Vagina (tissue), 2 donors: ENCODE results near the gene LRRC61. TPM values are rescaled to one million over a fixed set of nuclear protein-coding genes. Genes with fewer than 3 reads are reported as not detected.

Experiments
- DNase-seq, 2 donors: peaks; one replicate each; pipeline ENCODE4 v3.0.0-alpha.2; 2017; ENCODE audit errors: extremely low spot score in 2 of 2
- H3K27ac ChIP-seq: fragments of 200-600 bp; sonication (generic); one replicate; pipeline ENCODE4 v1.5.1; 2019
- H3K27me3 ChIP-seq: fragments of 200-600 bp; sonication (generic); one replicate; pipeline ENCODE4 v1.5.1; 2019
- H3K36me3 ChIP-seq, 2 donors: fragments of 200-600 bp; sonication (generic); one replicate each; pipeline ENCODE4 v1.5.1; 2017 to 2019
- H3K4me1 ChIP-seq: fragments of 200-600 bp; sonication (generic); one replicate; pipeline ENCODE4 v1.5.1; 2019
- H3K4me3 ChIP-seq, 2 donors: fragments of 200-600 bp; sonication (generic); 1 replicate in 1 of 2; 2 replicates in 1 of 2; pipeline ENCODE4 v1.5.1; 2016 to 2019
- H3K9me3 ChIP-seq: fragments of 200-600 bp; sonication (generic); one replicate; pipeline ENCODE4 v1.5.1; 2019
- POLR2A ChIP-seq, 2 donors: fragments of 450-650 bp; IDR thresholded peaks; one replicate each; pipeline ENCODE4 v1.6.1; 2017; ENCODE audit warnings: antibody characterized with exemption in 2 of 2, mild to moderate bottlenecking in 2 of 2, moderate library complexity in 2 of 2
- POLR2AphosphoS5 ChIP-seq, 2 donors: sonication (generic); formaldehyde crosslinking; IDR thresholded peaks; one replicate each; pipeline ENCODE4 v1.9.0; 2017; ENCODE audit warnings: antibody characterized with exemption in 2 of 2, mild to moderate bottlenecking in 2 of 2, low read depth in 1 of 2; ENCODE audit not compliant: insufficient read depth in 1 of 2
- intact Hi-C: fragments of 100-400 bp; cut with DNase I; formaldehyde crosslinking; loops from one replicate; pipeline ENCODE4 v1.15.1; 2023
- total RNA-seq: library from RNA; depleted of rRNA; stranded (reverse); fragments of >200 nt; gene quantifications from one replicate; pipeline ENCODE4 v1.2.3, GENCODE V29; 2016
- TF ChIP-seq, protein P1 (sequence below), 3 experiments: fragments of 450-650 bp in 2 of 3; fragments of 200-600 bp in 1 of 3; sonication (generic) in 1 of 3; IDR thresholded peaks; one replicate each; pipeline ENCODE4 v1.5.1; 2017 to 2019; ENCODE audit warnings: antibody characterized with exemption in 3 of 3, mild to moderate bottlenecking in 2 of 3, moderate library complexity in 2 of 3

Gene LRRC61
- total RNA-seq, 1 donor from 2014 or later, result 14.0 TPM

GRCh38 chr7:150363370-150363769 lies 40.2 kb downstream of the LRRC61 start:
- Histone ChIP-seq H3K9me3 (no peaks in the 10 kb centered on the region), H3K4me1 (peaks cover 9% of the 10 kb centered on the region), H3K36me3 (no peaks in the 10 kb centered on the region), H3K4me3 (no peak overlapping the region), H3K27me3 (no peaks in the 10 kb centered on the region), H3K27ac (no peak overlapping the region)
- DNase-seq, result no peak
- TF ChIP-seq POLR2A (IDR thresholded peaks at IDR 0.05) (no peak), POLR2AphosphoS5 (IDR thresholded peaks at IDR 0.05; ENCODE audit: insufficient read depth in 1 of 2, low read depth in 1 of 2) (no peak)
- TF ChIP-seq, protein P1, sequence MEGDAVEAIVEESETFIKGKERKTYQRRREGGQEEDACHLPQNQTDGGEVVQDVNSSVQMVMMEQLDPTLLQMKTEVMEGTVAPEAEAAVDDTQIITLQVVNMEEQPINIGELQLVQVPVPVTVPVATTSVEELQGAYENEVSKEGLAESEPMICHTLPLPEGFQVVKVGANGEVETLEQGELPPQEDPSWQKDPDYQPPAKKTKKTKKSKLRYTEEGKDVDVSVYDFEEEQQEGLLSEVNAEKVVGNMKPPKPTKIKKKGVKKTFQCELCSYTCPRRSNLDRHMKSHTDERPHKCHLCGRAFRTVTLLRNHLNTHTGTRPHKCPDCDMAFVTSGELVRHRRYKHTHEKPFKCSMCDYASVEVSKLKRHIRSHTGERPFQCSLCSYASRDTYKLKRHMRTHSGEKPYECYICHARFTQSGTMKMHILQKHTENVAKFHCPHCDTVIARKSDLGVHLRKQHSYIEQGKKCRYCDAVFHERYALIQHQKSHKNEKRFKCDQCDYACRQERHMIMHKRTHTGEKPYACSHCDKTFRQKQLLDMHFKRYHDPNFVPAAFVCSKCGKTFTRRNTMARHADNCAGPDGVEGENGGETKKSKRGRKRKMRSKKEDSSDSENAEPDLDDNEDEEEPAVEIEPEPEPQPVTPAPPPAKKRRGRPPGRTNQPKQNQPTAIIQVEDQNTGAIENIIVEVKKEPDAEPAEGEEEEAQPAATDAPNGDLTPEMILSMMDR (IDR thresholded peaks at IDR 0.05), result no peak
- intact Hi-C loops, result no loop called here

DNA sequence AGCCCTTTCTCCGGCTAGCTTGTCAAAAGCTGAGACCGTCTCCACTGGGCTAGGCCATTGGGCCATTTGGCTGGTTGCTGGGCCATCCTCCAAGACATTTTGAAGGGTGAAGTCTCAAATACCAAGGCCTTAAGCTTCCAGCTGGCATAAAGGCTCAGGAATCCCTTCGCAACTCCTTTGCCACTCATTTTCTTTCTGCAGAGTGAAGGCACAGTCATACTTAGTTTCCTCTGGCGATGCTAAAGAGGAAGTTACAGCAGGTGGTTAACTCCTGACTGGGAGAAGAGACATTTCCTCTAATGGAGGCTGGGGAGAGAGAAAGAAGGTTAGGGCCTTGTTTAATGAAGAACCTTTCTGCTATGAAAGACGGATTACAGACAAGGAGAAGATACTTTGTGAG lies 40.7 kb downstream of the LRRC61 start:
- H3K4me1 ChIP-seq, result peaks cover 9% of the 10 kb centered on the region
- no peaks in the 10 kb centered on the region for H3K36me3 ChIP-seq
- no peak overlapping the region for H3K4me3 ChIP-seq
- no peaks in the 10 kb centered on the region for H3K9me3 ChIP-seq
- no peak overlapping the region for H3K27ac ChIP-seq
- H3K27me3 ChIP-seq, result no peaks in the 10 kb centered on the region
- no peak for TF ChIP-seq POLR2AphosphoS5 (IDR thresholded peaks at IDR 0.05; ENCODE audit: insufficient read depth in 1 of 2, low read depth in 1 of 2)
- TF ChIP-seq, protein P1 (IDR thresholded peaks at IDR 0.05), result no peak
- no peak for TF ChIP-seq POLR2A (IDR thresholded peaks at IDR 0.05)
- intact Hi-C loops, result no loop called here
- no peak for DNase-seq

DNA sequence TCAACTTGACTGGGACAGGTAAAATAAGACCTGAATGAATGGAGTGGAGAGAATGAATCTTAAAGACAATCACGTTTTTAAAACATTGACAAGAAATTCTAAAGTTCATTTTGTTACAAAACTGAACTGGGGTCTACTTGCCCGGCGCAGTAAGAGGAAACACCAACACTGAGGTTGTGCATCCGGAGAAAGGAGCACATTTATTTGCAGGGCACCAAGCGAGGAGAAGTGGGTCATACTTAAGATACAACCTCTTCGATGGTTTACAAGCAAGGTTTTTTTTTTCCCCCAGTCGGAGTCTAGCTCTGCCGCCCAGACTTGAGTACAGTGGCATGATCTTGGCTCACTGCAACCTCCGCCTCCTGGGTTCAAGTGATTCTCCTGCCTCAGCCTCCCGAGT lies 42.0 kb downstream of the LRRC61 start:
- intact Hi-C loops, result no loop called here
- no peak overlapping the region for H3K27ac ChIP-seq
- TF ChIP-seq POLR2A (IDR thresholded peaks at IDR 0.05), result no peak
- TF ChIP-seq POLR2AphosphoS5 (IDR thresholded peaks at IDR 0.05; ENCODE audit: insufficient read depth in 1 of 2, low read depth in 1 of 2), result no peak
- TF ChIP-seq, protein P1 (IDR thresholded peaks at IDR 0.05), result no peak
- no peak overlapping the region for H3K4me3 ChIP-seq
- H3K27me3 ChIP-seq, result no peaks in the 10 kb centered on the region
- H3K9me3 ChIP-seq, result no peaks in the 10 kb centered on the region
- peaks cover 22% of the 10 kb centered on the region for H3K4me1 ChIP-seq
- no peaks in the 10 kb centered on the region for H3K36me3 ChIP-seq
- no peak for DNase-seq

GRCh38 chr7:150365673-150366398 lies 42.7 kb downstream of the LRRC61 start:
- intact Hi-C loops, result no loop called here
- DNase-seq, result no peak
- Histone ChIP-seq H3K27me3 (no peaks in the 10 kb centered on the region), H3K4me1 (peaks cover 28% of the 10 kb centered on the region), H3K27ac (no peak overlapping the region), H3K36me3 (peaks cover 0 to under 1% of the 10 kb centered on the region in 2 donors), H3K9me3 (no peaks in the 10 kb centered on the region), H3K4me3 (no peak overlapping the region)
- TF ChIP-seq POLR2A (IDR thresholded peaks at IDR 0.05) (no peak), POLR2AphosphoS5 (IDR thresholded peaks at IDR 0.05; ENCODE audit: insufficient read depth in 1 of 2, low read depth in 1 of 2) (no peak)
- TF ChIP-seq, protein P1 (IDR thresholded peaks at IDR 0.05), result no peak

DNA sequence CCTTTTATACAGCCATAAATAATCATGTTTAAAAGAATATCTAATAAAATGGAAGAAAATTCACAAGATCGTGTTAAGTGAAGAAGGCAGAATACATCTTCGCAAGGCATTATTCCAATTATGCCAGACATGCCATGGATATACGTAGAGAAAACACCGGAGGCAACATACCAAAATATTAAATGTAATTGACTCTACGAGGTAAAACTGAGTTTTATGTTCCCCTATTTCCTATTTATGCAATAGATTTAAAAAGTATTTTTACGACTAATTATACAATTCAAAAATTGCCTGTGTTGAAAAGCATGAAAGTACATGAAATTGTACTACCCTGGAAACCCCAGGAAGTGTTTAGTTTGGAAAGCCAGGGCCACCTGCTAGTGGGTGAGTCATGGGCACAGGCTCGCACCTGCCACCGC lies 44.5 kb downstream of the LRRC61 start:
- intact Hi-C loops, result no loop called here
- no peak for DNase-seq
- TF ChIP-seq POLR2A (IDR thresholded peaks at IDR 0.05) (no peak), POLR2AphosphoS5 (IDR thresholded peaks at IDR 0.05; ENCODE audit: insufficient read depth in 1 of 2, low read depth in 1 of 2) (peak in 1 of 2 donors; percentile 72)
- TF ChIP-seq, protein P1 (IDR thresholded peaks at IDR 0.05), result no peak
- Histone ChIP-seq H3K27ac (peak overlapping the region; percentile 94), H3K4me3 (peak overlapping the region; percentile 83 to 86), H3K27me3 (no peaks in the 10 kb centered on the region), H3K9me3 (no peaks in the 10 kb centered on the region), H3K36me3 (peaks cover 0 to 19% of the 10 kb centered on the region in 2 donors), H3K4me1 (peaks cover 40% of the 10 kb centered on the region)
